Hematopoietic multipotent progenitor cell treated with erythropoietin and hydrocortisone succinate and interleukin-3 and kit ligand, for 6 days (in vitro differentiated cells): ENCODE data around the gene NOS1AP.

Source experiments
- DNase-seq: peaks from one replicate; pipeline ENCODE4 v3.0.0-alpha.2; 2015

The NOS1AP gene

DNA sequence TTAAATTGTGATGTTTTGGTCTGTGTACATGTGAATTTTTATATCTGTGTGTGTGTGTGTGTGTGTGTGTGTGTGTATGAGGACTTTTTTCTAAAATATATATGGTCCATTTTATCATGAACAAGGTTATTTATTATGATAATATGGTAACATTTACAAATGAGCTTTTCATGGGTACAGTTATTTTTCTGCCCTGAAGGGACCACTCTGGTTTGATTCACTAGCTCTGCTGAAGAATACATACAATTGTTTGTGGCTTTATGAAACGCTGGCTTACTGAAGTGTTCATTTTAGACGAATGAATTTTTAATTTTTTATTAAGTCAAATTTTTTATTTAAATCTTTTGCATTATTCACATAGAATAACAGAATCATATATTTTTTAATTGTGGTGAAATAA is 235.2 kb downstream of the NOS1AP start:
- DNase-seq = no peak

DNA sequence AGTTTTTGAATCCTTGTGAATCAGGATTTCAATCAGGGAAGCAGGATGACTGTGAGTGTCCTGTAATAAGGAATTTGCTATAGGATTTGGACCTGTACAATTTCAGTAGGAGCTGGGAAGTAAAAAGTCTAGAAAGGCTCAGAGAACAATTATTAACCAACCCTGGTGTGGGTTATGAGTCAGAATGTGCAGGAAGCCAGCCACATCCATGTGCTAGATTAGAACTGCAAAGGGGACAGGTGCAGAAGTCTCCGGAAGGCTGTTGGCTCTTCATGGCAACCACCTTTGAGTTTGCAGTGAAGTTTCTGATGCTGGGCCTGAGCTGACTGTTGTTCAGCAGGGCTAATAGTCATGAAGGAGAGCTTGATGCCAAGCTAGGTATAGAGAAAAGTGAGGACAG is 236.5 kb downstream of the NOS1AP start:
- DNase-seq = no peak

GRCh38 chr1:162310337-162310736 is 240.8 kb downstream of the NOS1AP start:
- DNase-seq = no peak

DNA sequence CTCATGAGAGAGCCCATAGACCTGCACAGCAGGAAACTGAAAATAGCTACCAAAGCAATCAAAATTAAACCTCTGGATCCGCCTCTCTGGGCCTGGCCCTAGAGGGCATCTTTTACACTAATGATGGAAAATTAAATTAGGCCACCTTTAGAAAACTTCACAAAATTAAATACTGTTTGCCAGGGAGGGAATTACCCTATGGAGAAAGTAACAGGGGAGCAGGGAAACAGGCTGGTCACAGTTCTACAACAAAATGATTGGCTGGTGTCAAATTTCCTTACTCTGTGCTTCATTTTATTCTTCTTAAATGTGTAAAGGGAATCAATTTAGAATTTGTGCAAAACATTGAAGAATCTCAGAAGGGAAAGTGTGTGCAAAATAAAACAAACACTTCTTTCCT is 244.7 kb downstream of the NOS1AP start:
- DNase-seq = no peak

GRCh38 chr1:162315673-162316072 is 246.2 kb downstream of the NOS1AP start:
- no peak for DNase-seq

- no peak for DNase-seq
Observed at GRCh38 chr1:162316187-162316586, 246.7 kb downstream of the NOS1AP start.

DNA sequence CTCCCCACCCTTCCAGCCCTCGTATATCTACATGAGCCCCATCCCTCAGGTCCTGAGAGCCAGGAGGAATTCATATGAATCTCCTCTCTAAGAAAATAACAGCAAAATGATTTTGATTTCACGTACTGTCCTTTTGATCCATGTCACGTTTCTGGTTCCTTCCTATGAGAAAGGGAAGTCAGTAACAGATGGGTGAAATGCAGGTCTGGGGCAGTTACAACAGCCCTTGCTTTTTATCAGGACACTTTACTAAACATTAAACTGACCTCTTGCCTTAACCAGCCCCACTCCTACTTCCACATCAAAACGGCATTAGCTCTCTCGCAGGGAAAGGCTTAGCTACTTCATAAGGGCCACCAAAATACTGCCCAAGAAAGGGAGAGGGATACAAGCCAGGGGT is 248.1 kb downstream of the NOS1AP start:
- no peak for DNase-seq

DNA sequence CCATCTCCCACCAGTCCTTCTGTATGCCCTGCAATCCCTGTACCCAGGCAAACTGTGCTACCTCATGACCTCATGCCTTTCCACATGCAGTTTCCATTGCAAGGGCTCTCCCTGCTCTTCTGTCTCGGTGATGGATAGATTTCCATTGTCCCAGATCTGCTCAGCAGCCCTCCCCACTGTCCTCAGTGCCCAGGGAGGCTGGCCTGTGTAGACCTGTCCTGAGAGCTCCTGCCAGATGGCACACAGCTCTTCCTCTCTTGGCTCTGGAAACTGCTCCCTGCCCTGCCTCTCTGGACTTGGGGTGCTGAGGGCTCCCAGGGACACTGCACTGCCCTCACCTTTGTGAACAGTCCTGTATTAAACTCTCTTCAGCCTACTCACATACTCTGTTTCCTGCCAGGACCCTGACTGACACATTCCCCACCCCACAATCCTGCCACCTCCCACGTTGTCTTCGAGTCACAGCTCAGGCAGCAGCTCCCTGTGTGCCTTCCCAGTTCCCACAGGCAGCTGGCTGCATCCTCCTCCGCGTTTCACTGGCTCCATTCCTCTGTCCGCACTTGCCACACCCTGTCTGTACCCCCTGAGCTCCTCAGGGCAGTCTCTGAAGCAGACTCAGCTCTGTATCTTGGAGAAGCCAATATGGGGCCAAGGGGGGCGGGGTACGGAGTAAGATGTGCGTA is 250.1 kb downstream of the NOS1AP start:
- DNase-seq = no peak

GRCh38 chr1:162321809-162322422 is 252.4 kb downstream of the NOS1AP start:
- no peak for DNase-seq

DNA sequence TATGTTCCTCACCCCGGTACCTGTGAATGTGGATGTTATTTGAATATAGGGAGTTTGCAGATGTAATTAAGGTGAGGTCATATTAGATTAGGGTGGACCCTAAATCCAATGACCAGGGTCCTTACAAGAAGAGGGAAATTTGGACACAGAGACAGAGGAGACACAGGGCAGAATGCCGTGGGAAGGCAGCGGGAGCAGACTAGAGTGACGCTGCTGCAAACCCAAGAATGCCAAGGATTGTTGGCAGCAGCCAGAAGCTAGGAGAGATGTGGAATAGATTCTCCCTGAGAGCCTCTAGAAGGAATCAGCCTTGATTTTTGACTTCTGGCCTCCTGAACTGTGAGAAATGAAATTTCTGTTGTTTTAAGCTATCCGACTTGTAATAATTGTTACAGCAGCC is 253.5 kb downstream of the NOS1AP start:
- no peak for DNase-seq

DNA sequence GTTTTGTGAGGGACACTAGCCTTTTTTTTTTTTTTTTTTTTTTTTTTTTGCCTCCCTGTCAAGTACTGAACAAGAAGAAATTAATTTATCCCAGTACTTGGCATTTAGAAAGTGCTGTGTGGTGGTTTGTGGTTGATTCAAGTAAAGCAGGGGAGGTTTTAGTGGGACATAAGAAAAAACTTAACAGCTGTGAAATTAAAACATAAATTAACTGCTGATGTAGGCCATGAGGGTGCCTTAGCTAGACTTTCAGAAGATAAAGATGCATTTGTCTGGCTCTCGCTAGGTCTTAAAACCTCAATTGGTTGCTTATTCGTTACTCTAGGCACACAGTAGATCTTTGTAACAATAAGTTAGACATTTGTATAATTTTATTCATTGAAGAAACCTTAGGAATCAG is 254.9 kb downstream of the NOS1AP start:
- no peak for DNase-seq

GRCh38 chr1:162326559-162326958 is 257.1 kb downstream of the NOS1AP start:
- no peak for DNase-seq

GRCh38 chr1:162327144-162327787 is 257.8 kb downstream of the NOS1AP start:
- DNase-seq = peak; percentile 11

- no peak for DNase-seq
Observed at GRCh38 chr1:162327788-162328165, 258.3 kb downstream of the NOS1AP start.

- no peak for DNase-seq
Observed at GRCh38 chr1:162328512-162328911, 259.0 kb downstream of the NOS1AP start.

GRCh38 chr1:162329826-162330225 is 260.3 kb downstream of the NOS1AP start:
- DNase-seq = no peak

DNA sequence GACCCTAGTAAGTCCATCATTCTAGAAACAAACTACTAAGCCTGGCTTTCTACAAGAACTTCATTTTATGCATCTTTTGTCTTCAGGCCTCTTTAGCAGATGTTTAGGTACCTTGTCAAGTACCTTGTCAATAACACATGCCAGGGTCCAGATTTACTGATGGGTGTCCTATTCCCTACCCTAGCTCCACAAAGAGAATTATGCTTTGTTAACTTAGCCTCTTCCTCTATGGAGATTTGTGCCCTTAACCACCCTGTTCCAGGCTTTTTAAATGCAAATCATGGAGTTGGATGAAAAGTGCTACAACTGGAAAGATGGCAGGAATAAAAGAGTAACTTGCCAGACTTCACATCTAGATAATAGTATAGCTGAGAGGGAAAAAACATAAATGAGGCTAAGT is 264.5 kb downstream of the NOS1AP start:
- no peak for DNase-seq

DNA sequence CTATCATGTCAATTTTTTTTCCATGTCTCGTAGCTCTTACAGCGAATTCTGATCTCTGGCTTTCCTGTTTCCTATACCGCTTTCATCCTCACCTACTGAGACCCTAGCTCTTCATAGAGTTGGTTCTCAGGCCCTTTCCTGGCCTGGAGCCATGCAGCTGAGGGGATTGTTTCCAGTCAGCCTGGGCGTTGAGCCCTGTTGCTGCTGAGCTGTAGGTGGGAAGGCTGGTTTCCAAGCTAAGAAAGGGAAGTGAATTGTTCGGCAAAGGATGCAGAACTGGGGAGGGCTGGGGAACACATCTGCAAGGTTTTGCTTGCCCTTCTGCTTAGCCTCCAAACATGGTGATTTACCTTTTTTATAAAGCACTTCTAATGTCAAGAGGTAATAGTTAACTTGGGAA is 265.6 kb downstream of the NOS1AP start:
- no peak for DNase-seq

DNA sequence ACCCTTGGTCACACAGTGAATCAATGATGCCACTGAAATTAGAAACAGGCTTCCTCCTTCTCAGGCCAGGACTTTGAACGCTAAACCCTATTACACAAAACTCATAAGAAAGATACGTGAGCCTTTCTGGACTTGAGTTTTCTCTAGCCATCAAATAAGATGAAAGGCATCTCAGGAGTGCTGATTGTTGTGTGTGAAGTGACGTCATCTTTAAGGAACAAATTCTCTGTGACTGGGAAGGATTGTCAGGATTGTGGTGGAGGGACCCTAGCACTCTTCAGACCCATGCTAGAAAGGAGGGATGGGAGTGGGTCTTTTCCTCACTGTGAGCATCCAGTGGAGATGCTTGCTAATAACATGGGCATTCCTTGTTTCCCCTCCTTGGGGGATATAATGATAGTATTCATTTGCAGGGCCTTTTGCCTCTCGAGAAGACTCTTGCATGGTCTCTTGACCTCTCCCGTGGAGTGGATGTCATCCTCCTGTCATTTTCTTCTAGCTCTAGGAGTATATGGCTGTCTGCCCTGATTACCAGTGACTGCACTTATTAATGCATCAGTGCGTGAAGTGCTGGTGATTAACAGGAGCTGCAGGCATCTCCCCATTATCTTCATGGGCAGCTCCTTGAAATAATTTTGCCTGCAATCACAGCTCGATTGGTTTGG is 267.3 kb downstream of the NOS1AP start:
- no peak for DNase-seq

DNA sequence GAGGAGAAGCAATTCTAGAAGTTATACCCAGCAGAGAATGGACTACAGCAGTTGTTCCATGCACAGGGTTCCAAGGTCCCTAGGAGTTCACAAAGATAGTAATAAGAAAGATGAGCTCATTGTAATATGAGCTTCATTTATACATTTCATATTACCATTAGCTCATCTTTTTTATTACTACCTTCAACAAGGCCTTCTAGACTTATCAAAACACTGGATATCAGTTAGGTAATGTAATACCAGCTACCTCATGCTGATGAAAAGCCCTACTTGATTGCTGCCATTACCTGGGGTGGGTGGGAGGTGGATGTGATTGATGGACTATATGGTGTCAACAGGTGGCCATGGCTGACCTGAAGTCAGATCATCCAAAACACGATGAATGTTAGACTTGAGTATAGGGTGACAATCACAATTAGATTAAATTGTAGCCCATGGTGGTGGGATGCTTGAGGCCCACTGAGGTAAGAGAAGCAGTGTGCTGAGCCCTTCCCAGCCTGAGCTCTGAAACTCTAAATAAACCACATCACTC is 273.0 kb downstream of the NOS1AP start:
- no peak for DNase-seq

DNA sequence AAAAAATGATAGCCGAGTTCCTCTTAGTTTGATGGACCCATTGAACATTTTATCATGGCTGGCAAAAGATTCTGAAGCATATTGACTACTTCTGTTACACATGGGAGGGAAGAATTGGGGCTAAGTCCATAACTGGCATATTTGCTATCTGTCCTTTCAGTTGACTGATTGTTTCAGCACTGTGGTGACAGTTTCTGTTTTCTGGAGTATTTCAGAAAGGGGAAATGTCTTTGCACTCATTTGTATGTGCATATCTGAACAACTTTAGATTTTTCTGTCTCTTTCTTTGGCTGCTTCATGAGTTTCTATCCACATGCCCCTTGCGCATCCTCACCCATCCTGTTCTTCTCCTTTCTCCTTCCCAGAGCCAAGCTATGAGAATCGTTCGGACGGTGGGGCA is 274.0 kb downstream of the NOS1AP start:
- no peak for DNase-seq

DNA sequence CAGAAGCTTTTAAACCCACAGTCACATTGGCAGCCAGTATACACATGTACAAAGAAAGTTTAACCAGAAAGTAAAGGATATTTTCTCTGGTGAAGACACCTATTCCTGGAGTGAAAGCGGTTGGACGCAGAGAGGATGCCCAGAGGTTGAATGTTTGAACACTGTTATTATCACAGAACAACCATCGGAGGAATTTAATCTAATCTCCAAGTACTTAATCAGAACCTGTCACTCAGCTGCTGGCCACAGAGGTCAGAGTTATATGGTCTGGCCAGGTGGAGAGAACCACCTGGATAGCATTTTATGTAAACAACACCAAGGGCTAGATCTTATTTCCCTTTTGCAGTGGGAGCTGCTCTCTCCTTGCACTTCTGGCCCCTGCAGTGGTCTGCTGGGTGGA is 277.8 kb downstream of the NOS1AP start:
- no peak for DNase-seq

DNA sequence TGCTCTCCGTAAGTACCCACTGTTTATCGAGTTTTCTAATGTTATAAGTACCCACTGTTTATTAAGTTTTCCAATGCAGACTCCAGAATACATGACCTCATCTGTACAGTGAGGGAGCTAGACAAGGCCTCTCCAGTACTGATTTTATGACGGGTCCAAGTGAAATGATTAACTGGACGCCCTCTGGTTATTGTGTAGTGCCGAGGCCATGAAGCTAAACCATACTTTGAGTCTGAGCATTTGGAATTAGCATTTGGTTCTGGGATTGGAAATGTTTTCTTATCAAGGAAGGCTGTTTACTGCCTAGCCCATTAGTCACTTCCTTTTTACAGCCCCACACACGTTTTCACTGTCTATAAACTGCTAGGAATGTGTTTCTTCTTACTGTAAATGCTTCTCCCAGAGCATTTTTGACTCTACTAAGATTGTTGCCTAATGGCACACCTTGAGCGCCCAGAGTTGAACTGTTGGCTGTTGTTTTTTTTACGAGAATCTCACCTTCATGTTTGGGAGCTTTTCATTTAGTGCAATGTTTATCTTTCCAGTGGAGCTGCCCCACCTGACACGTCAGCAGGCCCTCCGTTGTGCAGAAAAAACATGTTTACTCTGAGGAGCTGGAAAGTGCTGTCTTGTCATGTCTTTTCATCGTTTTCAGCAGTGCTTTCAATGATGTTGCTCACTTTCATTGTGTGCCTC is 280.3 kb downstream of the NOS1AP start:
- DNase-seq = no peak
